Thyroid gland (tissue), 4 donors: ENCODE data around the gene ZNF644.

Experiments
- POLR2A ChIP-seq, 2 donors: fragments of 450-650 bp; IDR thresholded peaks; one replicate each; pipeline ENCODE4 v1.6.1; 2017; ENCODE audit warnings: antibody characterized with exemption in 2 of 2, mild to moderate bottlenecking in 2 of 2, moderate library complexity in 1 of 2
- TF ChIP-seq, protein P1 (sequence below), 6 experiments: fragments of 200-600 bp in 3 of 6; fragments of 450-650 bp in 3 of 6; sonication (generic) in 3 of 6; IDR thresholded peaks; one replicate each; pipeline ENCODE4 v1.5.1; 2016 to 2019; ENCODE audit warnings: antibody characterized with exemption in 6 of 6, mild to moderate bottlenecking in 2 of 6, inconsistent platforms in 1 of 6, moderate library complexity in 1 of 6

DNA sequence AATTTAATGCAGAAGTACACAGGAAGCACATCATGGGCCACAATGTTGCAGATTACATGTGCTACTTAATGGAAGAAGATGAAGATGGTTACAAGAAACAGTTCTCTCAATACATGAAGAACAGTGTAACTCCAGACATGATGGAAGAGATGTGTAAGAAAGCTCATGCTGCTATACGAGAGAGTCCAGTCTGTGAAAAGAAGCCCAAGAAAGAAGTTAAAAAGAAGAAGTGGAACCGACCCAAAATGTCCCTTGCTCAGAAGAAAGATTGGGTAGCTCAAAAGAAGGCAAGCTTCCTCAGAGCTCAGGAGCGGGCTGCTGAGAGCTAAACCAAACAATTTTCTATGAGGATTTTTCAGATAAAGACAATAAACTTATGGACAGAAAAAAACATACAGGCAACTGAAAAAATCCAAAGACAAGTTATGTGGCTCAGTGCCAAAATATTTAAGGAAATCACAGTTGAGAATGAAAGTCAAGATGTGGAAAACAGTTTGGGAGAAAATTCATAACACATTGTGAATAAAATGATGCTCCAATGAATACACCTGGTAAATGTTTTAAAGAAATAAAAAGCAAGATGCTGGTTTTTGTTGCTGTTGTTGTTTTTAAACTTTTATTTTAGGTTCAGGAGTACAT, 2.8 kb upstream of the ZNF644 start:
- TF ChIP-seq, protein P1, sequence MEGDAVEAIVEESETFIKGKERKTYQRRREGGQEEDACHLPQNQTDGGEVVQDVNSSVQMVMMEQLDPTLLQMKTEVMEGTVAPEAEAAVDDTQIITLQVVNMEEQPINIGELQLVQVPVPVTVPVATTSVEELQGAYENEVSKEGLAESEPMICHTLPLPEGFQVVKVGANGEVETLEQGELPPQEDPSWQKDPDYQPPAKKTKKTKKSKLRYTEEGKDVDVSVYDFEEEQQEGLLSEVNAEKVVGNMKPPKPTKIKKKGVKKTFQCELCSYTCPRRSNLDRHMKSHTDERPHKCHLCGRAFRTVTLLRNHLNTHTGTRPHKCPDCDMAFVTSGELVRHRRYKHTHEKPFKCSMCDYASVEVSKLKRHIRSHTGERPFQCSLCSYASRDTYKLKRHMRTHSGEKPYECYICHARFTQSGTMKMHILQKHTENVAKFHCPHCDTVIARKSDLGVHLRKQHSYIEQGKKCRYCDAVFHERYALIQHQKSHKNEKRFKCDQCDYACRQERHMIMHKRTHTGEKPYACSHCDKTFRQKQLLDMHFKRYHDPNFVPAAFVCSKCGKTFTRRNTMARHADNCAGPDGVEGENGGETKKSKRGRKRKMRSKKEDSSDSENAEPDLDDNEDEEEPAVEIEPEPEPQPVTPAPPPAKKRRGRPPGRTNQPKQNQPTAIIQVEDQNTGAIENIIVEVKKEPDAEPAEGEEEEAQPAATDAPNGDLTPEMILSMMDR (IDR thresholded peaks at IDR 0.05): no peak
- TF ChIP-seq POLR2A (IDR thresholded peaks at IDR 0.05): no peak
